K562 (cell line): ENCODE measurements around the gene ASCL2. TPM values are rescaled to one million over a fixed set of nuclear protein-coding genes. Genes with fewer than 3 reads are reported as not detected.

Experiments
- ATAC-seq: fragments of 200-7000 bp; cut with Tn5 transposase; 3 replicates; pipeline ENCODE4 v1.9.1; 2020; ENCODE audit warnings: moderate library complexity
- BruUV-seq: library from RNA; stranded (reverse); fragments of 400-500 nt; replicated peaks from 2 replicates; lab custom pipeline; 2021; lab: Mats Ljungman, UMichigan
- CTCF ChIA-PET: fragments of 300-600 bp; formaldehyde crosslinking; extraction: SDS; loops from one replicate; lab custom pipeline; 2021; ENCODE audit warnings: low intra/inter-chr PET ratio; lab: Yijun Ruan, JAX
- POLR2A ChIA-PET: fragments of 300-600, 350-650 bp; sonication (Branson Sonifier 250); formaldehyde crosslinking; extraction: SDS; loops from one replicate; lab custom pipeline; 2021; ENCODE audit warnings: antibody characterized with exemption, inconsistent platforms; lab: Yijun Ruan, JAX
- DNase-seq, 4 experiments: peaks; one replicate each; pipeline versions ENCODE4 v3.0.0 to v3.0.0-alpha.2; 2011 to 2018; ENCODE audit warnings: low spot score in 3 of 4, mixed read lengths in 3 of 4; ENCODE audit errors: extremely low read depth in 1 of 4
- FAIRE-seq: peaks from 2 replicates; lab custom pipeline; 2011; peaks lifted over from hg19 to GRCh38; lab: Jason Lieb, UNC
- H2AFZ ChIP-seq: 2 replicates; pipeline ENCODE4 v1.6.0; 2011; ENCODE audit warnings: low read depth, low read length, control low read depth, inconsistent platforms
- H3K27ac ChIP-seq: fragments of 200-600 bp; 3 replicates; pipeline ENCODE4 v1.8.0; 2011; ENCODE audit warnings: low read depth, mild to moderate bottlenecking, control low read depth, inconsistent platforms, low read length, moderate library complexity, mixed read lengths; ENCODE audit errors: extremely low read depth
- H3K27me3 ChIP-seq, 2 experiments: fragments of 300-600 bp in 1 of 2; 2 replicates in 1 of 2; 3 replicates in 1 of 2; pipeline versions ENCODE4 v1.6.0 to v1.8.0; 2011; ENCODE audit warnings: inconsistent platforms in 2 of 2, low read length in 2 of 2, mild to moderate bottlenecking in 1 of 2, mixed read lengths in 1 of 2, moderate library complexity in 1 of 2; ENCODE audit not compliant: control insufficient read depth in 2 of 2, insufficient read depth in 2 of 2
- H3K36me3 ChIP-seq: fragments of 300-600 bp; 3 replicates; pipeline ENCODE4 v1.8.0; 2011; ENCODE audit warnings: mild to moderate bottlenecking, low read length, inconsistent platforms; ENCODE audit not compliant: control insufficient read depth, insufficient read depth
- H3K4me1 ChIP-seq, 2 experiments: fragments of 200-600 bp in 1 of 2; replicated peaks in 1 of 2; 2 replicates in 1 of 2; 3 replicates in 1 of 2; pipeline versions ENCODE4 v1.5.1 to v1.8.0; 2011; ENCODE audit warnings: inconsistent platforms in 2 of 2, low read length in 2 of 2, mild to moderate bottlenecking in 1 of 2, mixed read lengths in 1 of 2, moderate library complexity in 1 of 2; ENCODE audit not compliant: control insufficient read depth in 2 of 2, insufficient read depth in 2 of 2
- H3K4me2 ChIP-seq: 2 replicates; pipeline ENCODE4 v1.6.1; 2011; ENCODE audit warnings: low read length, control low read depth, inconsistent platforms, mixed read lengths; ENCODE audit not compliant: insufficient read depth
- H3K4me3 ChIP-seq: fragments of 200-600 bp; sonication (generic), shearing (Covaris generic); 2 replicates; pipeline ENCODE4 v1.5.1; 2016; ENCODE audit warnings: control low read depth, inconsistent platforms
- H3K79me2 ChIP-seq: fragments of 200-600 bp; 3 replicates; pipeline ENCODE4 v1.8.0; 2011; ENCODE audit warnings: low read length, inconsistent platforms; ENCODE audit not compliant: control insufficient read depth, insufficient read depth
- H3K9ac ChIP-seq, 2 experiments: 2 replicates each; pipeline versions ENCODE4 v1.6.0 to v1.6.1; 2011; ENCODE audit warnings: low read depth in 2 of 2, low read length in 2 of 2, control low read depth in 1 of 2, inconsistent platforms in 1 of 2, mild to moderate bottlenecking in 1 of 2, mixed read lengths in 1 of 2; ENCODE audit not compliant: insufficient read depth in 1 of 2
- H3K9me1 ChIP-seq: one replicate; pipeline ENCODE4 v1.6.0; 2011; ENCODE audit warnings: inconsistent platforms, mild to moderate bottlenecking, low read length, moderate library complexity; ENCODE audit not compliant: control insufficient read depth, insufficient read depth
- H3K9me3 ChIP-seq: replicated peaks from 2 replicates; pipeline ENCODE4 v1.5.1; 2011; ENCODE audit warnings: low read depth, low read length, inconsistent platforms; ENCODE audit not compliant: control insufficient read depth, insufficient read depth
- H4K20me1 ChIP-seq: replicated peaks from 2 replicates; pipeline ENCODE4 v1.6.1; 2011; ENCODE audit warnings: low read length, inconsistent platforms, mixed read lengths; ENCODE audit not compliant: control insufficient read depth, insufficient read depth
- HDGF ChIP-seq: fragments of 450-650 bp; IDR thresholded peaks from 2 replicates; pipeline ENCODE4 v1.6.1; 2016
- HNRNPL ChIP-seq: fragments of 200-400 bp; formaldehyde crosslinking; IDR thresholded peaks from 2 replicates; pipeline ENCODE4 v1.6.1; 2017; ENCODE audit warnings: low read depth, mild to moderate bottlenecking, low read length
- NCOA6 ChIP-seq: fragments of 450-650 bp; IDR thresholded peaks from 2 replicates; pipeline ENCODE4 v1.6.1; 2017; ENCODE audit warnings: mild to moderate bottlenecking
- ZNF12 ChIP-seq: sonication (generic); formaldehyde crosslinking; IDR thresholded peaks from 2 replicates; pipeline ENCODE4 v1.4.0; 2020; ENCODE audit warnings: mild to moderate bottlenecking, missing genetic modification reagents
- WGBS: fragments of 100-300 bp; shearing (Covaris generic); methylation state at CpG from one replicate; pipeline ENCODE4 v1.1.6; 2016; ENCODE audit warnings: low coverage, mixed read lengths; ENCODE audit not compliant: insufficient coverage; ENCODE audit errors: missing lambda C conversion rate; 5-methylcytosine and 5-hydroxymethylcytosine counted together
- in situ Hi-C: fragments of 300-500 bp; cut with MboI; formaldehyde crosslinking; loops from 4 replicates; pipeline ENCODE4 v1.15.0; 2018; ENCODE audit warnings: inconsistent platforms, mixed read lengths
- intact Hi-C: fragments of 100-400 bp; cut with micrococcal nuclease; formaldehyde crosslinking; loops from 2 replicates; pipeline ENCODE4 v1.14.2; 2022
- polyA plus RNA-seq, 8 experiments: library from polyadenylated mRNA; depleted of rRNA in 4 of 8; stranded (reverse) in 5 of 8; unstranded in 3 of 8; fragments of >200 nt; fragmentation: Nextera tagmentation in 2 of 8; fragmentation: Illumina TruSeq in 1 of 8; extraction: Ambion mirVana in 2 of 8; extraction: Trizol in 1 of 8; gene quantifications; 2 replicates each; pipeline versions ENCODE4 v1.2.1 to v1.2.3, GENCODE V29; 2011 to 2014; ENCODE audit warnings: inconsistent platforms in 1 of 8, missing spikeins in 1 of 8
- total RNA-seq, 7 experiments: library from RNA; depleted of rRNA in 6 of 7; stranded (reverse); fragments of >200 nt in 6 of 7; fragmentation: Illumina TruSeq in 2 of 7; extraction: Trizol in 2 of 7; gene quantifications; 2 replicates each; pipeline versions ENCODE4 v1.2.1 to v1.2.3, GENCODE V29; 2011 to 2021; ENCODE audit warnings: low replicate concordance in 1 of 7
- TF ChIP-seq, protein P1 (sequence below): fragments of 450-650 bp; conservative IDR thresholded peaks from 2 replicates; pipeline ENCODE4 v1.6.1; 2016; ENCODE audit warnings: missing genetic modification characterization, low read depth, mild to moderate bottlenecking, control low read depth, missing compliant biosample characterization
- TF ChIP-seq, protein P2 (sequence below): sonication (generic); formaldehyde crosslinking; IDR thresholded peaks from 2 replicates; pipeline ENCODE4 v1.8.1; 2023; ENCODE audit warnings: mild to moderate bottlenecking, missing genetic modification reagents, moderate library complexity
- TF ChIP-seq, protein P3 (sequence below): fragments of 450-650 bp; IDR thresholded peaks from one replicate; pipeline ENCODE4 v1.6.1; 2018; ENCODE audit warnings: mild to moderate bottlenecking, moderate library complexity; ENCODE audit not compliant: partially characterized antibody
- TF ChIP-seq, protein P4 (sequence below): fragments of 250-450 bp; sonication (Bioruptor Pico); IDR thresholded peaks from 2 replicates; pipeline ENCODE4 v1.5.0; 2020; ENCODE audit warnings: mild to moderate bottlenecking

The ASCL2 gene
- total and polyA plus RNA-seq, 9 of the 15 experiments (the other 6 are each of a cell fraction or from before 2014, with no cell fraction given) = 0.11 to 1.4 (median 0.36) TPM; not detected in 2

DNA sequence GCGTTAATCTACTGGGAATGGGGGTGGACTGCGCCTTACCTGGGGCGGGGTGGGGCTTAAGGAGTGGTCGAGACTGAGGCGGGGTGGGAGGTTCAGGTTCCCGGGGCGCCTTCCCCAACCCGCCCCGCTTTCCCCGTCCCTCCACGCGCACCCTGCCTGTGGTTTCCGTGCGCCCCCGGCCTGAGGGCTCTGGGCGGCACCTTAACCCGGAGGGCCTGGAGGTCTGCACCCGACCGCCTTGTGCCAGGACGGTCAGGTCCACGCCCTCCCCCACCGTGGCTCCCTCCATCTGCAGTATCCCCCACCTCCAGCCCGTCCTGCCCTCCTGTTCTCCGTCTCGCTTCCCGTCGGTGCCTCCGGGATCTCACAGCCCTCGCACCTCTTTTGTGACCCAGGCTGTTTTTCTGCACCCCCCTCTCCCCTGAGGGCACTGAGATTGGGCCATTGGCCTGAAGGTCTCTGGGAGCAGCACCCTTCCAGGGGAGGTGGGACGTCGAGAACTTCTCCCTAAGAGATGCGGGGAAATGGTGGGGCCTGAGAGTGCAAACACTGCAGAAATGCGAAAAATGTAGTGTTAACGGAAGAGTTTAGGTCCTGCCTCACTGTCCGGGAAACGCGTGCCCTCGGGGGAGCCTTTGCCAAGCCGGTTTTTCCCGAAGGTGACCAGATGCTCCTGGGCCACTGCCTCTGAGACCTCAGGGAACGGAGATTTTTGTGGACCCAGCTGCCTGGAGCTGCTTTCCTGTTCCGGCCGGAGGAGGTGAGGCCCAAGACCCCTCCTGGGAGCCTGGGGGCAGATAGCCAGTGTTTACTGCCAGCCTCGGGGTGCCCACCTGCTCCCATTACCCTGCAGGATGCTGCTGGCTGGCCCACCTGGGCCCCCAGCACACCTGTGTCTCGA lies 1.2 kb upstream of the ASCL2 start:
- intact Hi-C loops (no loop called here), in situ Hi-C loops (no loop called here)
- CTCF ChIA-PET = no interaction called here
- DNase-seq (no peak), FAIRE-seq (no peak), ATAC-seq (no peak)
- H3K4me1 ChIP-seq = peaks cover 5 to 60% of the 10 kb centered on the region in 2 experiments; a peak in 3 of 5 replicates
- WGBS = 53% methylated on average over 28 of the region's 45 CpGs
- no peak overlapping the region for H3K27ac ChIP-seq
- no TSS peak for BruUV-seq
- TF ChIP-seq, protein P1, sequence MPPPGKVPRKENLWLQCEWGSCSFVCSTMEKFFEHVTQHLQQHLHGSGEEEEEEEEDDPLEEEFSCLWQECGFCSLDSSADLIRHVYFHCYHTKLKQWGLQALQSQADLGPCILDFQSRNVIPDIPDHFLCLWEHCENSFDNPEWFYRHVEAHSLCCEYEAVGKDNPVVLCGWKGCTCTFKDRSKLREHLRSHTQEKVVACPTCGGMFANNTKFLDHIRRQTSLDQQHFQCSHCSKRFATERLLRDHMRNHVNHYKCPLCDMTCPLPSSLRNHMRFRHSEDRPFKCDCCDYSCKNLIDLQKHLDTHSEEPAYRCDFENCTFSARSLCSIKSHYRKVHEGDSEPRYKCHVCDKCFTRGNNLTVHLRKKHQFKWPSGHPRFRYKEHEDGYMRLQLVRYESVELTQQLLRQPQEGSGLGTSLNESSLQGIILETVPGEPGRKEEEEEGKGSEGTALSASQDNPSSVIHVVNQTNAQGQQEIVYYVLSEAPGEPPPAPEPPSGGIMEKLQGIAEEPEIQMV = no peak
- TF ChIP-seq ZNF12 (CRISPR knock-in tag) (no peak), HNRNPL (no peak), HDGF (no peak), NCOA6 (no peak)
- TF ChIP-seq, protein P2, sequence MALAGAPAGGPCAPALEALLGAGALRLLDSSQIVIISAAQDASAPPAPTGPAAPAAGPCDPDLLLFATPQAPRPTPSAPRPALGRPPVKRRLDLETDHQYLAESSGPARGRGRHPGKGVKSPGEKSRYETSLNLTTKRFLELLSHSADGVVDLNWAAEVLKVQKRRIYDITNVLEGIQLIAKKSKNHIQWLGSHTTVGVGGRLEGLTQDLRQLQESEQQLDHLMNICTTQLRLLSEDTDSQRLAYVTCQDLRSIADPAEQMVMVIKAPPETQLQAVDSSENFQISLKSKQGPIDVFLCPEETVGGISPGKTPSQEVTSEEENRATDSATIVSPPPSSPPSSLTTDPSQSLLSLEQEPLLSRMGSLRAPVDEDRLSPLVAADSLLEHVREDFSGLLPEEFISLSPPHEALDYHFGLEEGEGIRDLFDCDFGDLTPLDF (CRISPR knock-in tag) = no peak
- TF ChIP-seq, protein P3, sequence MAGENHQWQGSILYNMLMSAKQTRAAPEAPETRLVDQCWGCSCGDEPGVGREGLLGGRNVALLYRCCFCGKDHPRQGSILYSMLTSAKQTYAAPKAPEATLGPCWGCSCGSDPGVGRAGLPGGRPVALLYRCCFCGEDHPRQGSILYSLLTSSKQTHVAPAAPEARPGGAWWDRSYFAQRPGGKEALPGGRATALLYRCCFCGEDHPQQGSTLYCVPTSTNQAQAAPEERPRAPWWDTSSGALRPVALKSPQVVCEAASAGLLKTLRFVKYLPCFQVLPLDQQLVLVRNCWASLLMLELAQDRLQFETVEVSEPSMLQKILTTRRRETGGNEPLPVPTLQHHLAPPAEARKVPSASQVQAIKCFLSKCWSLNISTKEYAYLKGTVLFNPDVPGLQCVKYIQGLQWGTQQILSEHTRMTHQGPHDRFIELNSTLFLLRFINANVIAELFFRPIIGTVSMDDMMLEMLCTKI = no peak
- TF ChIP-seq, protein P4, sequence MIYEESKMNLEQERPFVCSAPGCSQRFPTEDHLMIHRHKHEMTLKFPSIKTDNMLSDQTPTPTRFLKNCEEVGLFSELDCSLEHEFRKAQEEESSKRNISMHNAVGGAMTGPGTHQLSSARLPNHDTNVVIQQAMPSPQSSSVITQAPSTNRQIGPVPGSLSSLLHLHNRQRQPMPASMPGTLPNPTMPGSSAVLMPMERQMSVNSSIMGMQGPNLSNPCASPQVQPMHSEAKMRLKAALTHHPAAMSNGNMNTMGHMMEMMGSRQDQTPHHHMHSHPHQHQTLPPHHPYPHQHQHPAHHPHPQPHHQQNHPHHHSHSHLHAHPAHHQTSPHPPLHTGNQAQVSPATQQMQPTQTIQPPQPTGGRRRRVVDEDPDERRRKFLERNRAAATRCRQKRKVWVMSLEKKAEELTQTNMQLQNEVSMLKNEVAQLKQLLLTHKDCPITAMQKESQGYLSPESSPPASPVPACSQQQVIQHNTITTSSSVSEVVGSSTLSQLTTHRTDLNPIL = no peak
- H3K9ac ChIP-seq = no peak overlapping the region
- no peaks in the 10 kb centered on the region; the same call in 1 of the 2 replicates for H3K9me3 ChIP-seq
- no peaks in the 10 kb centered on the region for H3K9me1 ChIP-seq
- POLR2A ChIA-PET = no interaction called here
- H3K4me3 ChIP-seq = no peak overlapping the region
- H2AFZ ChIP-seq = no peak overlapping the region
- no peaks in the 10 kb centered on the region; the same call in 1 of the 2 replicates for H4K20me1 ChIP-seq
- H3K36me3 ChIP-seq = no peaks in the 10 kb centered on the region
- H3K4me2 ChIP-seq = no peak overlapping the region
- no peaks in the 10 kb centered on the region for H3K79me2 ChIP-seq
- H3K27me3 ChIP-seq = peaks cover 0 to 72% of the 10 kb centered on the region in 2 experiments; a peak in 2 of 5 replicates
